Lung (tissue), 12 donors: Measurements from ENCODE around the gene SERBP1. TPM values are rescaled to one million over a fixed set of nuclear protein-coding genes. Genes with fewer than 3 reads are reported as not detected.

Experiments used
- ATAC-seq: fragments of 200-7000 bp; cut with Tn5 transposase; one replicate; pipeline ENCODE4 v1.9.1; 2020; ENCODE audit warnings: moderate number of reproducible peaks; ENCODE audit not compliant: insufficient read depth, low FRiP score
- DNase-seq, 3 donors: peaks; one replicate each; pipeline ENCODE4 v3.0.0-alpha.2; 2013 to 2017
- H3K27ac ChIP-seq, 2 donors: one replicate each; pipeline ENCODE4 v1.5.1; 2013; ENCODE audit warnings: mild to moderate bottlenecking in 2 of 2, moderate library complexity in 2 of 2, control low read depth in 1 of 2, inconsistent platforms in 1 of 2, low read depth in 1 of 2, low read length in 1 of 2
- H3K27me3 ChIP-seq, 3 donors: one replicate each; pipeline ENCODE4 v1.5.1; 2013; ENCODE audit warnings: low read length in 2 of 3; ENCODE audit not compliant: control insufficient read depth in 3 of 3, insufficient read depth in 3 of 3
- H3K36me3 ChIP-seq, 4 donors: one replicate each; pipeline ENCODE4 v1.5.1; 2013; ENCODE audit warnings: low read length in 4 of 4, mild to moderate bottlenecking in 1 of 4, moderate library complexity in 1 of 4; ENCODE audit not compliant: control insufficient read depth in 4 of 4, insufficient read depth in 4 of 4
- H3K4me1 ChIP-seq, 5 donors: one replicate each; pipeline ENCODE4 v1.5.1; 2013; ENCODE audit warnings: low read length in 5 of 5, mild to moderate bottlenecking in 2 of 5, moderate library complexity in 1 of 5; ENCODE audit not compliant: control insufficient read depth in 5 of 5, insufficient read depth in 5 of 5
- H3K4me3 ChIP-seq: one replicate; pipeline ENCODE4 v1.5.1; 2013; ENCODE audit warnings: mild to moderate bottlenecking, control low read depth, moderate library complexity
- H3K9ac ChIP-seq, 2 donors: one replicate each; pipeline ENCODE4 v1.5.1; 2013; ENCODE audit warnings: low read length in 2 of 2, control low read depth in 1 of 2; ENCODE audit not compliant: insufficient read depth in 1 of 2
- H3K9me3 ChIP-seq, 4 donors: one replicate each; pipeline ENCODE4 v1.5.1; 2013; ENCODE audit warnings: low read length in 3 of 4, mild to moderate bottlenecking in 1 of 4, moderate library complexity in 1 of 4; ENCODE audit not compliant: control insufficient read depth in 4 of 4, insufficient read depth in 3 of 4
- CTCF ChIP-seq: IDR thresholded peaks from 2 replicates; pipeline ENCODE4 v1.5.1; 2012; ENCODE audit warnings: mild to moderate bottlenecking; ENCODE audit errors: control extremely low read depth, extremely low read depth
- WGBS, 2 donors: extraction: QIAGEN DNeasy Blood & Tissue Kit; methylation state at CpG; one replicate each; pipeline ENCODE4 v1.1.7; 2013; 5-methylcytosine and 5-hydroxymethylcytosine counted together
- polyA plus RNA-seq, 2 donors: library from polyadenylated mRNA; stranded (reverse); fragments of 200-250 nt; gene quantifications; one replicate each; pipeline ENCODE4 v1.2.1, GENCODE V29; 2013
- total RNA-seq, 2 donors: library from RNA; depleted of rRNA in 1 of 2; stranded (reverse); fragments of >200 nt in 1 of 2; gene quantifications; one replicate each; pipeline ENCODE4 v1.2.1, GENCODE V29; 2014 to 2021
- donor health status: control.
- donor health status: control.
- donor health status: Bipolar disorder and iron deficiency.
- donor health status: healthy.
- donor health status: DM: yes; HTN: yes; CAD: no.

Gene SERBP1
- total and polyA plus RNA-seq, 4 donors, result 72.2 to 220 (median 149) TPM

GRCh38 chr1:67399199-67399993 lies 30.8 kb downstream of the SERBP1 start:
- H3K27ac ChIP-seq, result no peak overlapping the region
- H3K9ac ChIP-seq, result no peak overlapping the region
- H3K4me1 ChIP-seq, result peaks cover 0 to 1% (median 0%) of the 10 kb centered on the region in 5 donors
- H3K9me3 ChIP-seq, result peaks cover 0 to 1% (median 0%) of the 10 kb centered on the region in 4 donors
- TF ChIP-seq CTCF, result no peak
- H3K27me3 ChIP-seq, result no peaks in the 10 kb centered on the region
- no peak overlapping the region for H3K4me3 ChIP-seq
- DNase-seq (no peak), ATAC-seq (no peak)
- no peaks in the 10 kb centered on the region for H3K36me3 ChIP-seq
- 83 to 84% methylated on average over 7 of the region's 7 CpGs for WGBS, 2 donors

- no peaks in the 10 kb centered on the region for H3K27me3 ChIP-seq
- TF ChIP-seq CTCF, result no peak
- H3K27ac ChIP-seq, result no peak overlapping the region
- peaks cover 0 to 1% (median 0%) of the 10 kb centered on the region in 4 donors for H3K9me3 ChIP-seq
- ATAC-seq, result no peak
- H3K4me1 ChIP-seq, result peaks cover 0 to 7% (median 3%) of the 10 kb centered on the region in 5 donors
- no peak for DNase-seq
- H3K9ac ChIP-seq, result no peak overlapping the region
- 97 to 99% methylated on average over 4 of the region's 4 CpGs for WGBS, 2 donors
- H3K4me3 ChIP-seq, result no peak overlapping the region
- H3K36me3 ChIP-seq, result peaks cover 0 to 4% (median 0%) of the 10 kb centered on the region in 4 donors
These were observed 35.7 kb downstream of the SERBP1 start for GRCh38 chr1:67394548-67394947.

- ATAC-seq (no peak), DNase-seq (no peak)
- Histone ChIP-seq H3K9me3 (peaks cover 0 to 1% (median 0%) of the 10 kb centered on the region in 4 donors), H3K27ac (no peak overlapping the region), H3K27me3 (no peaks in the 10 kb centered on the region), H3K9ac (no peak overlapping the region), H3K4me1 (peaks cover 0 to 7% (median 3%) of the 10 kb centered on the region in 5 donors), H3K4me3 (no peak overlapping the region), H3K36me3 (peaks cover 0 to 4% (median 0%) of the 10 kb centered on the region in 4 donors)
- no peak for TF ChIP-seq CTCF
- 90 to 93% methylated on average over 3 of the region's 3 CpGs for WGBS, 2 donors
These were observed 36.5 kb downstream of the SERBP1 start for GRCh38 chr1:67393737-67394136.
